ENCODE measurements around the gene MMP24OS.

GRCh38 chr20:35325401-35325800 lies 47.5 kb upstream of the MMP24OS start:
- no peak for TF ChIP-seq CTCF (IDR thresholded peaks at IDR 0.05 in 2 of 3, conservative IDR thresholded peaks at IDR 0.05 in 1 of 3; ENCODE audit: control insufficient read depth in 2 of 3, extremely low read depth in 1 of 3, insufficient read depth in 1 of 3, low read depth in 3 of 3, low read length in 3 of 3)
- no peak for TF ChIP-seq USF2 (IDR thresholded peaks at IDR 0.05; ENCODE audit: borderline replicate concordance, low read depth, low read length)
- TF ChIP-seq SUZ12 (IDR thresholded peaks at IDR 0.05; ENCODE audit: unreplicated experiment), result no peak
- TF ChIP-seq EP300 (IDR thresholded peaks at IDR 0.05; ENCODE audit: borderline replicate concordance in 1 of 2, control insufficient read depth in 1 of 2, low read depth in 2 of 2, low read length in 2 of 2), result no peak
- TF ChIP-seq ZNF384 (IDR thresholded peaks at IDR 0.05; ENCODE audit: borderline replicate concordance, low read depth, low read length), result no peak
- TF ChIP-seq POLR2A (IDR thresholded peaks at IDR 0.05; ENCODE audit: low read depth, low read length), result no peak
- TF ChIP-seq FOS (IDR thresholded peaks at IDR 0.05; ENCODE audit: borderline replicate concordance, extremely low read depth, insufficient read length), result no peak
- TF ChIP-seq RB1 (IDR thresholded peaks at IDR 0.05; ENCODE audit: borderline replicate concordance), result no peak
- no peak for TF ChIP-seq BCLAF1 (IDR thresholded peaks at IDR 0.05)
- no peak for TF ChIP-seq EGR1 (IDR thresholded peaks at IDR 0.05; ENCODE audit: borderline replicate concordance in 1 of 2, low read depth in 2 of 2, low read length in 2 of 2)
- no peak for TF ChIP-seq ZSCAN29 (IDR thresholded peaks at IDR 0.05)
- no peak for TF ChIP-seq E2F4 (IDR thresholded peaks at IDR 0.05; ENCODE audit: low read depth, low read length)
